GM18526 (cell line): ENCODE data around the gene PIAS2.

Experiments
- POLR2A ChIP-seq: IDR thresholded peaks from 3 replicates; pipeline ENCODE4 v1.6.1; 2011; ENCODE audit not compliant: insufficient read length; ENCODE audit errors: extremely low read depth

PIAS2 gene

DNA sequence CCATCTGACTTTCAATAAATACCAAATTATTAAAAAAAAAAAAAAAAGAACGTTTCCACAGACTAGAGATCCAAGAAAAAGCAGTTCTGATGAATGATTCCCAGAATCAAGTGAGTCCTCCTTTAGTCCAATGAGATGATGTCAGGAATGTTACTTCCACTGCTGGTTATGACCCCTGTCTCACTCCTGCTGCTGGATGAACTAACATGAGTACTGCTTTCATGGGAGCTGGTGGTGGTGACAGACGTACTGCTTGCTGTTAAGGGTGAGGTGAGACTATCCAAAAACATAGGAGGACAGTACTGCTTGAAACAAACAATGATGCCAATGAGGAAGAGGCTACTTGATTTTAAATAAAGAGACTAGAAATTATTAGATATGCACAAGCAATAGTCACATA is 105.0 kb downstream of the PIAS2 start:
- no peak for TF ChIP-seq POLR2A

GRCh38 chr18:46810481-46811000 is 106.8 kb downstream of the PIAS2 start:
- TF ChIP-seq POLR2A, result no peak

DNA sequence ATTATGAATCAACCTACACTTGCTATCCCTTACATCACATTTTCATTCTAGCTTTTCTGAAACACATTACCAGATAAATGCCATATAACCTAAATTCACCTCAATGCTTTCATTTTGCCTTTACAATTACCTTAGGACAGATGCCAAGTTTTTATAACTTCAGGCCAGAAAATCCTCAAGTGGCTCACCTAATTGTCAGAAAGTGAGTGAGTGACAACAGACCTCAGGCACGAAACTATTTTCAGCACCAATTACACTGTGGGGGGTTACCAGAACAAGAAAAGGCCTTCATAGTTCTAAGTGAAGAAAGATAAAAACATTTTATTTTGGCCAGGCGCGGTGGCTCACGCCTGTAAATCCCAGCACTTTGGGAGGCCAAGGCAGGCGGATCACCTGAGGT is 108.2 kb downstream of the PIAS2 start:
- TF ChIP-seq POLR2A, result no peak

DNA sequence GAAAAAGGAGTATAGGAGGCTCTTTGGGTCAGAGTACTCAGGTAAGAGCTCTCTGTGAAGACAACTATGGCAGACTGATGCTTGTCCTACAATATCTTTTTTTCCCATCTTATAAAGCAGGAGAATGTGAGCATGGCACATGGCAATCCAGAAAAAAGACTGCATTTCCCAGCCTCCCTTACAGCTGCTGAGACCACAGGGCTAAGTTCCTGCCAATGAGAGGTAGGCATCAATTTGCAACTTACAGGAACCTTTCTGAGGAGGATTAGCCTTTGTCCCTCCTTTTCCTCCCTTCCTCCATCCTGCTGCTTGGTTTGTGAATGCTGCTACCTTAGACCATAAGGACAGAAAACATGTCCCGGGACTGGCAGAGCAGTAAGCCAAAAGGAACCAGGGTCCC is 122.7 kb downstream of the PIAS2 start:
- TF ChIP-seq POLR2A, result no peak

- TF ChIP-seq POLR2A, result no peak
Measured at GRCh38 chr18:46793565-46793964, 123.7 kb downstream of the PIAS2 start.

- no peak for TF ChIP-seq POLR2A
Measured at GRCh38 chr18:46789088-46789487, 128.2 kb downstream of the PIAS2 start.

DNA sequence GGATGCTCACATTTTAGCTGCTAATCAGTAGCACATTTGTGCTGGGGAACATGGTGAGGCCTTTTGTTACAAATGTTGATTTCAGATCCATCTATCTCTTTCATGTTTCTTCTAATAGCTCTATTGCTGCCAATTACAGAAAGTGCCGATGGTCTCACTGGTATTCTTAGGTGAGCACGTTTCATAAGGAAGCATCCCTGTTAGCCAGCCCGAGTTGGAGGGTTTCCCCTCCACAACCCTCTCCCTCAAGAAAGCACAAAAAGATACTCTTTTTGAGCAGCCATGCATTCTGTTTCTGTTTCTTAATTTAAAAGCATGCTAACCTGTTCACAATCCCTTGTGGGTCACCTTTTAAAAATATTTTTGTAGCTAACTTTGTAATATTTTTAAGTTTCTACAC is 129.6 kb downstream of the PIAS2 start:
- no peak for TF ChIP-seq POLR2A

DNA sequence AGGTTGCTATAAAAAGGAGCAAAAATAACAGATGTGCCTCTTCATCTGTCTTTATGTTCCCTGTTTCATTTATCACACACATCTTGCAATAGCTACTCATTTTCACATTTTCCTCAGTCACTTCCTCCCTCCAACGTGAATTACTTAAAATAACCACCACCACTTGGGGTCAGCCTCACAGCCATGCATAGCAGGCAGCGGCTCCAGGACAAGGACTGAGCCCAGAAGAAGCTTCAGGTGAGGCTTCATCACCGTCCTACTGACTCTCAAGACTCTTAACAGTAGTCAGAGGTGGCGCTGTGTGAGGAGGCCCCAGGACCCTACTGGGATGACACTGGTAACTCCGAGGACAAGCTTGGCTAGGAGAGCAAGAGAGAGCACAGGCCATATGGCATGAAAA is 144.9 kb downstream of the PIAS2 start:
- TF ChIP-seq POLR2A, result no peak

DNA sequence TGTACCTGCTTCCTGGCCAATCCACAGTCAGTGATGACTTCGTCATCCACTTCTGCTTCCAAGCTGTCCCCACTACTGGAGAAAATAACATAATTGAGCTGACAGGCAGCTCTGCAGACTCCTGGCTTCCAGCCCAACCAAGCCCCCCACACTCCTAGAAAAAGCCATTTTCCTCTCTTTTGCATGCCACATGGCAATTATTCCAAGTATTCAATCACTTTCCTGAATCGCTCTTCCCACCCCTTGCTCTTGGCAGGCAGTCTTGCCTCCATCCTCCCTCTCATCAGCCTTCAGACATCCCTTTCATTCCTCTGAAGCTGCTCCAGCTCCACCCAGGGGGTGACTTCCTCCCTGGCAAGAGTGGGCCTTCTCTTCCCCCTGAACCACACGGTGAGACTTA is 146.2 kb downstream of the PIAS2 start:
- no peak for TF ChIP-seq POLR2A

DNA sequence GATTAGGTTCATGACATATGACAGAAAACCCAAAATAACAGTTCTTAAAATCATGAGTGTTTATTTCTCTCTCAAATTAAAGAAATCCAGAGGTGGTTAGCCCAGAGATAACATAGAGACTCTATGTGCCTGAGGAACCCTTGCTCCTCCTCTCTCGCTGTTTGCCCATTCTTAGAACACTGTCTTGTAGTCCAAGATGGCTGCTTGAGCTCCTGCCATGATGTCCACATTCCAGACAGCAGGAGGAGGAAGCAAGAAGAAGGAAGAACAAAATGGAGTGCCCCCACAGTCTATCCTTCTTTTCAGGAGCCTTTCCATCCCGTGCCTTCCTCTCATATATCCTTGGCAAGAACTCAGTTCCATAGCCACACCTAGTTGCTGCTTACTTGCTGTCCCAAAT is 146.6 kb downstream of the PIAS2 start:
- no peak for TF ChIP-seq POLR2A

GRCh38 chr18:46768166-46768921 is 149.0 kb downstream of the PIAS2 start:
- TF ChIP-seq POLR2A, result no peak

- TF ChIP-seq POLR2A, result no peak
Measured at GRCh38 chr18:46767217-46767616, 150.1 kb downstream of the PIAS2 start.

GRCh38 chr18:46764586-46764985 is 152.7 kb downstream of the PIAS2 start:
- no peak for TF ChIP-seq POLR2A

DNA sequence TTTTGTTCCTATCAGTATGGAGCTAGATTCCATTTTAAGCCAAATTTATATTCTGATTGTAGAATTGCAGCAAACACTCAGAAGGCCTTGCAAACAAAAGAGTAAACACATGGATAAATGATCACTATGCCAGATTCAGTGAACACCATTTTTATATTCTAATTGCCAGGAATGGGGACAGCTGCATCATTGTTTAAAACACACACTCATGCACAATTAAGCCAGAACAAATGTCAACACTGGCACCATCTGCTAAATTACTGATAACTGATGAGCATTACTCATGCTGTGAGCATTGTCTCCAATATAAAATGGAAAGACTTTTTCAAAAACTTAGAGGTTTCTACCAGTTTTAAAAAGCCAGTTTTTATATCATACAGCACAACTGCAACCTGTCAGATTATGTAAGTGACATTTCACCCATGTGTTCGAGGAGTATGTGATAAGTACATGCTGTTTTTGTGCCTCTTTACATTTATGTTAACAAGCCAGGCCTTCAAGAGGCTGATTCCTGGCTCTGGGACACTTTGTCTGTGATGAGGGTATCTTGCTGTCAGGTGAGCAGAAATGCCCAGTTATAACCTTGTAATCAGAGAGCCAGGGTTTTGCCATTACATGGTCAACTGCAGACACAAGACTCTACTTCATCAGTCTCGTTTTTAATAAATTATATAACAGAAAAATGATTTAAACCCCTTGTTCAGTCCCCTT is 156.1 kb downstream of the PIAS2 start:
- no peak for TF ChIP-seq POLR2A

GRCh38 chr18:46759890-46760289 is 157.4 kb downstream of the PIAS2 start:
- TF ChIP-seq POLR2A, result no peak

- no peak for TF ChIP-seq POLR2A
Measured at GRCh38 chr18:46756559-46757201, 160.6 kb downstream of the PIAS2 start, which contains the start of gene ST8SIA5. ST8SIA5 (minus strand) TSS chr18:46757053; CDS start chr18:46756508, 545 bp downstream.
